Breast epithelium (tissue), 4 donors: ENCODE data around the gene DUSP15. TPM values are rescaled to one million over a fixed set of nuclear protein-coding genes. Genes with fewer than 3 reads are reported as not detected.
A peak's percentile ranks its signal among the peaks of the same experiment; 100 is the strongest.

Source experiments
- DNase-seq, 2 donors: peaks; one replicate each; pipeline ENCODE4 v3.0.0-alpha.2; 2019; ENCODE audit warnings: low spot score in 2 of 2
- H3K27ac ChIP-seq, 2 donors: fragments of 200-600 bp; sonication (generic) in 1 of 2; one replicate each; pipeline ENCODE4 v1.5.1; 2016 to 2019; ENCODE audit warnings: mild to moderate bottlenecking in 1 of 2
- H3K27me3 ChIP-seq, 2 donors: fragments of 200-600 bp; sonication (generic) in 1 of 2; one replicate each; pipeline versions ENCODE4 v1.5.1 to v1.6.0; 2017 to 2019; ENCODE audit warnings: control low read depth in 1 of 2, mild to moderate bottlenecking in 1 of 2
- H3K36me3 ChIP-seq: fragments of 200-600 bp; one replicate; pipeline ENCODE4 v1.5.1; 2019
- H3K4me1 ChIP-seq, 2 donors: fragments of 200-600 bp; sonication (generic); one replicate each; pipeline ENCODE4 v1.5.1; 2016 to 2019; ENCODE audit warnings: control low read depth in 1 of 2
- H3K4me3 ChIP-seq, 3 donors: fragments of 200-600 bp; sonication (generic); 1 replicate in 2 of 3; 2 replicates in 1 of 3; pipeline ENCODE4 v1.5.1; 2016 to 2019; ENCODE audit warnings: mild to moderate bottlenecking in 3 of 3, moderate library complexity in 2 of 3
- H3K9me3 ChIP-seq, 2 donors: fragments of 200-600 bp; sonication (generic) in 1 of 2; one replicate each; pipeline ENCODE4 v1.5.1; 2016 to 2019; ENCODE audit warnings: control low read depth in 1 of 2
- POLR2A ChIP-seq: fragments of 450-650 bp; IDR thresholded peaks from one replicate; pipeline ENCODE4 v1.6.1; 2016; ENCODE audit warnings: antibody characterized with exemption, mild to moderate bottlenecking, moderate library complexity
- POLR2AphosphoS5 ChIP-seq, 3 donors: sonication (generic); formaldehyde crosslinking; IDR thresholded peaks; one replicate each; pipeline ENCODE4 v1.6.1; 2017; ENCODE audit warnings: antibody characterized with exemption in 3 of 3
- intact Hi-C: fragments of 100-400 bp; cut with DNase I; formaldehyde crosslinking; loops from one replicate; pipeline ENCODE4 v1.15.1; 2023; ENCODE audit warnings: low total_unique reads
- total RNA-seq, 3 donors: library from RNA; depleted of rRNA; stranded (reverse); fragments of >200 nt; gene quantifications; one replicate each; pipeline ENCODE4 v1.1.0, GENCODE V29; 2016
- TF ChIP-seq, protein P1 (sequence below), 3 donors: fragments of 450-650 bp; IDR thresholded peaks; one replicate each; pipeline ENCODE4 v1.5.1; 2016 to 2017; ENCODE audit warnings: antibody characterized with exemption in 3 of 3, mild to moderate bottlenecking in 3 of 3, moderate library complexity in 3 of 3

DUSP15 gene
- total RNA-seq, 3 donors from 2014 or later = 1.9 to 3.6 (median 2.1) TPM

DNA sequence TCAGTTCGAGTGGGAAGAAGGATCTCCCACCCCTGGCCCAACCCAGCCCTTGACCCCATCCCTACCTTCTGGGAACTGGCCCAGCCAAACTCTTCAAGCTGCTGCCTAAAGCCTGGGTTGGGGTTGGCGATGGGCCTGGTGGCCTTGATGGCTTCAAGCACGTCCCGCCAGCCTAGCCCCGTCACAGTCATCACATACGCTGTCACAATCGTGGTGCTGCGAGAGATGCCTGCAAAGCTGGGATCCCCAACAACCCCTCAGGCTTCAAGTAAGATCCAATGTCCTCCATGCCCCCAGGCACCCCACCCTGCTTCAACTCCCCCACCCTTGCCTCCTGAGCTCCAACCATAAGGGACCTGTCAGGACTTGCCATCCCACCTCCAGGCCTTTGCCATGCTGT is 7.8 kb downstream of the DUSP15 start:
- no peak overlapping the region for H3K27ac ChIP-seq
- no peaks in the 10 kb centered on the region for H3K4me1 ChIP-seq
- intact Hi-C loops = no loop called here
- no peak for DNase-seq
- H3K4me3 ChIP-seq = no peak overlapping the region
- H3K9me3 ChIP-seq = no peaks in the 10 kb centered on the region
- peaks cover 0 to 5% of the 10 kb centered on the region in 2 donors for H3K27me3 ChIP-seq
- H3K36me3 ChIP-seq = no peaks in the 10 kb centered on the region
- TF ChIP-seq POLR2A = no peak

- no peaks in the 10 kb centered on the region for H3K4me1 ChIP-seq
- peaks cover 0 to 5% of the 10 kb centered on the region in 2 donors for H3K27me3 ChIP-seq
- TF ChIP-seq POLR2A (no peak), POLR2AphosphoS5 (IDR thresholded peaks at IDR 0.05) (no peak)
- TF ChIP-seq, protein P1, sequence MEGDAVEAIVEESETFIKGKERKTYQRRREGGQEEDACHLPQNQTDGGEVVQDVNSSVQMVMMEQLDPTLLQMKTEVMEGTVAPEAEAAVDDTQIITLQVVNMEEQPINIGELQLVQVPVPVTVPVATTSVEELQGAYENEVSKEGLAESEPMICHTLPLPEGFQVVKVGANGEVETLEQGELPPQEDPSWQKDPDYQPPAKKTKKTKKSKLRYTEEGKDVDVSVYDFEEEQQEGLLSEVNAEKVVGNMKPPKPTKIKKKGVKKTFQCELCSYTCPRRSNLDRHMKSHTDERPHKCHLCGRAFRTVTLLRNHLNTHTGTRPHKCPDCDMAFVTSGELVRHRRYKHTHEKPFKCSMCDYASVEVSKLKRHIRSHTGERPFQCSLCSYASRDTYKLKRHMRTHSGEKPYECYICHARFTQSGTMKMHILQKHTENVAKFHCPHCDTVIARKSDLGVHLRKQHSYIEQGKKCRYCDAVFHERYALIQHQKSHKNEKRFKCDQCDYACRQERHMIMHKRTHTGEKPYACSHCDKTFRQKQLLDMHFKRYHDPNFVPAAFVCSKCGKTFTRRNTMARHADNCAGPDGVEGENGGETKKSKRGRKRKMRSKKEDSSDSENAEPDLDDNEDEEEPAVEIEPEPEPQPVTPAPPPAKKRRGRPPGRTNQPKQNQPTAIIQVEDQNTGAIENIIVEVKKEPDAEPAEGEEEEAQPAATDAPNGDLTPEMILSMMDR (IDR thresholded peaks at IDR 0.05) = no peak
Measured at GRCh38 chr20:31862157-31862470, 8.2 kb downstream of the DUSP15 start.

DNA sequence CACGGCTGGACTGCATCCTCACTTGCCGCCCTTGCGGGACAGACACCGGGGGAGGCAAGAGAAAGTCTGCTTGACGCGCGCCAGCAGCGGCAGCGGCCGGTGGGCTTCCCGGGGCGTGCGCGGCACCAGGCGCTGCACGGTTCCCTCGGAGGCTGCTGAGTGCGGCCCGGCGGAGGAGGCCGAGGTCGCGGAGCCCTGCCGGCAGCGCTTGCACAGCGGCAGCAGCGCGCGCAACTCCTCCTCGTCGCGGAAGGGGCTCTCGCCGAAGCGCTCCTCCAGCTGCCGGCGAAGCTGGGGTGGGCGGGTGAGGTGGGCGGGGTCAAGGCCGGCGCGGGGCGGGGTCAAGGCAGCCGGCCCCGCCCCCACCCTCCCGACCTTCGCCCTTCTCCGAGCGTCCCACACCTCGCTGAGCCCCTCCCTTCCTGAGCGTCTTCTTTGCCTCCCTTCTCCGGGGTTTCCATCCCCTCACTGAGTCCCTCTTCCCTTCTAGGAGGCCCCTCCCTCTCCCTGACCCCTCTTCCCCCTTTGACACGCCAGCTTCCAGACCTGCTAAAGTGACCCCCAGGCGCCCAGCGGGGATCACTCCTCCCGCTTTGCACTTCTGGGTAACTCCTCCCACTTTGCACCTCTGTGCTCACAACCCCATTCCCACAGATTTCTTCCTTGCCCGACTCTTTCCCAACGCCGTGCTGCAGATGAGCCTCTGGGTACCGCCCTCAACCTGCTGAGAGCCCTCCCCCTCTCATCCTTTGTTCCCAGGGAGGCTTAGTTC is 8.8 kb downstream of the DUSP15 start:
- Histone ChIP-seq H3K27me3 (peaks cover 0 to 8% of the 10 kb centered on the region in 2 donors), H3K4me1 (no peaks in the 10 kb centered on the region), H3K27ac (no peak overlapping the region), H3K9me3 (no peaks in the 10 kb centered on the region), H3K36me3 (no peaks in the 10 kb centered on the region), H3K4me3 (peak overlapping the region; percentile 41 to 78 (median 61))
- TF ChIP-seq POLR2A = no peak
- TF ChIP-seq, protein P1 (IDR thresholded peaks at IDR 0.05) = no peak
- TF ChIP-seq POLR2AphosphoS5 (IDR thresholded peaks at IDR 0.05) = no peak
- peak in 1 of 2 donors; percentile 58 for DNase-seq
- intact Hi-C loops = no loop called here

More at GRCh38 chr20:31862157-31862470, 8.2 kb downstream of the DUSP15 start:
- intact Hi-C loops = no loop called here
- no peak for DNase-seq
- H3K9me3 ChIP-seq = no peaks in the 10 kb centered on the region
- no peaks in the 10 kb centered on the region for H3K36me3 ChIP-seq
- no peak overlapping the region for H3K27ac ChIP-seq
- peak overlapping the region in 2 of 3 donors; percentile 61 to 78 for H3K4me3 ChIP-seq

DNA sequence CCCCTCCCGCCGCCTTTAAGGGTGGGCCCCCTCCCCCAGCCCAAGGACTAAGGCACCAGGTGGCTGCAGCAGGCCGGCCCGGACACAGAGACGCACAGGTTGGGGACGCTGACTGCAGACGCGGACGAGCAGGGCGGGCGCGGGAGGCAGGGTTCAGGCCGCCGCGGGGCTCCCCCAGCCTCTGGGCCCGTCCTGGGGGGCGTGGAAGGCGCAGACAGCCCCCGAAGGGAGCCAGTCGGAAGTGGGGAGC is 9.3 kb downstream of the DUSP15 start:
- H3K4me1 ChIP-seq = no peaks in the 10 kb centered on the region
- intact Hi-C loops = no loop called here
- peak overlapping the region; percentile 41 to 78 (median 61) for H3K4me3 ChIP-seq
- peaks cover 0 to 8% of the 10 kb centered on the region in 2 donors for H3K27me3 ChIP-seq
- no peaks in the 10 kb centered on the region for H3K9me3 ChIP-seq
- no peaks in the 10 kb centered on the region for H3K36me3 ChIP-seq
- no peak overlapping the region for H3K27ac ChIP-seq
- TF ChIP-seq POLR2AphosphoS5 (IDR thresholded peaks at IDR 0.05) = no peak
- TF ChIP-seq, protein P1 (IDR thresholded peaks at IDR 0.05) = no peak
- TF ChIP-seq POLR2A = no peak
- no peak for DNase-seq

DNA sequence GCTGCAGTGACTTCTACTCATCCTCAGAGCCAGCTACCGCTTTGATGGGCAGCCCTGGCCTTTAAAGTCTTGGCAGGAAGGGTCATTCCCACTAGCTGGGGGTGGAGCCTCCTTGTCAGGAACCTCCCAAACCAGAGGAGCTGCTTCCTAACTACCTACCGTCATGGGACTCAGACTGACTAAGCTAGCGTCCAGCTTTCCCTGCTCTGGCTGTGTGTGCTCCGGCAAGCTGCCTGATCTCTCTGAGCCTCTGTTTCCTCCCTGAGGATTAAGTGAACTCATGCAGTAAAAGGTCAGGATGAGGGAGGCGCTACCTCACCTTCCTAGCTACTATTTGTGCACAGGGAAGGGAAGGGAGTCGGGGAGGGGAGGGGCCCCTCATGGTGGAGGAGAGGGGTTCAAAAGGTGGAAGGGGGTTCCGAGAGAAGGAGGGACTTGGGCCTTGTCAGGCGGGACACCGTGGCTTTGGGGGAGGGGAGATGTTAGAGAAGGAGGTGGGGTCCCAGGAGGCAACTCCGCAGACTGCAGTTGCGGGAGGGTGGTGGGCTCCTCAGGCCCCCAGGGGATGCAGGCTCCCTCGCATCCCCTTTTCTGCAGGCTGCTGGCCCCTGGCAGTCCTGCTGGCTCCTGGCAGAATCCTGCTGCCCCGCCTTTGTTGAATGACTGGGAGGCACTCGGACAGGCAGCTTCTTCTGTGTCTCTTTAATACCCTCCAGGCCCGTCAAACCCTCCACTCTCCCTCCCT is 9.8 kb downstream of the DUSP15 start:
- Histone ChIP-seq H3K27me3 (peaks cover 0 to 8% of the 10 kb centered on the region in 2 donors), H3K9me3 (no peaks in the 10 kb centered on the region), H3K4me3 (peak overlapping the region; percentile 41 to 78 (median 61)), H3K4me1 (no peaks in the 10 kb centered on the region), H3K27ac (no peak overlapping the region), H3K36me3 (no peaks in the 10 kb centered on the region)
- intact Hi-C loops = no loop called here
- no peak for TF ChIP-seq POLR2AphosphoS5 (IDR thresholded peaks at IDR 0.05)
- TF ChIP-seq, protein P1 (IDR thresholded peaks at IDR 0.05) = no peak
- no peak for TF ChIP-seq POLR2A
- peak in 1 of 2 donors; percentile 54 for DNase-seq
